HepG2 (cell line): ENCODE data around the gene KLF18. TPM values are rescaled to one million over a fixed set of nuclear protein-coding genes. Genes with fewer than 3 reads are reported as not detected.
A peak's percentile ranks its signal among the peaks of the same experiment; 100 is the strongest.

Experiments
- ATAC-seq: fragments of 200-7000 bp; cut with Tn5 transposase; 3 replicates; pipeline ENCODE4 v1.9.1; 2020; ENCODE audit warnings: mild to moderate bottlenecking, moderate library complexity
- BruUV-seq: library from RNA; stranded (reverse); fragments of 400-500 nt; replicated peaks from 2 replicates; lab custom pipeline; 2021; lab: Mats Ljungman, UMichigan
- CTCF ChIA-PET: fragments of 300-600 bp; formaldehyde crosslinking; extraction: SDS; loops from one replicate; lab custom pipeline; 2021; ENCODE audit warnings: low total read pairs, inconsistent platforms, low intra/inter-chr PET ratio; lab: Yijun Ruan, JAX
- POLR2A ChIA-PET: fragments of 350-600 bp; sonication (Branson Sonifier 250); formaldehyde crosslinking; loops from one replicate; lab custom pipeline; 2020; ENCODE audit warnings: antibody characterized with exemption, inconsistent platforms; lab: Yijun Ruan, JAX
- DNase-seq: peaks from one replicate; pipeline ENCODE4 v3.0.0-alpha.2; 2015; ENCODE audit warnings: low spot score
- FAIRE-seq: peaks from 3 replicates; lab custom pipeline; 2011; peaks lifted over from hg19 to GRCh38; lab: Jason Lieb, UNC
- H2AFZ ChIP-seq: one replicate; pipeline ENCODE4 v1.6.1; 2011; ENCODE audit warnings: low read length, inconsistent platforms
- H3K27ac ChIP-seq: fragments of 300-600 bp; 3 replicates; pipeline ENCODE4 v1.8.0; 2011; ENCODE audit warnings: mixed run types, mild to moderate bottlenecking, mixed read lengths, low read length, inconsistent platforms; ENCODE audit not compliant: insufficient read depth; ENCODE audit errors: extremely low read length
- H3K27me3 ChIP-seq, 2 experiments: fragments of 200-600 bp in 1 of 2; 2 replicates in 1 of 2; 3 replicates in 1 of 2; pipeline versions ENCODE4 v1.6.0 to v1.8.0; 2011; ENCODE audit warnings: low read length in 2 of 2, mild to moderate bottlenecking in 2 of 2, moderate library complexity in 2 of 2, inconsistent platforms in 1 of 2; ENCODE audit not compliant: insufficient read depth in 2 of 2, control insufficient read depth in 1 of 2
- H3K36me3 ChIP-seq, 2 experiments: fragments of 200-600 bp in 1 of 2; replicated peaks in 1 of 2; 2 replicates in 1 of 2; 3 replicates in 1 of 2; pipeline versions ENCODE4 v1.5.1 to v1.8.0; 2011; ENCODE audit warnings: low read length in 2 of 2, inconsistent platforms in 1 of 2; ENCODE audit not compliant: insufficient read depth in 2 of 2, control insufficient read depth in 1 of 2
- H3K4me1 ChIP-seq: 2 replicates; pipeline ENCODE4 v1.5.1; 2012; ENCODE audit warnings: low read length, inconsistent platforms; ENCODE audit not compliant: insufficient read depth
- H3K4me2 ChIP-seq: 2 replicates; pipeline ENCODE4 v1.6.0; 2011; ENCODE audit warnings: low read depth, low read length, inconsistent platforms
- H3K4me3 ChIP-seq, 3 experiments: fragments of 200-600 bp in 1 of 3; sonication (generic), shearing (Covaris generic) in 1 of 3; replicated peaks in 1 of 3; 2 replicates each; pipeline ENCODE4 v1.5.1; 2011 to 2016; ENCODE audit warnings: low read length in 3 of 3, inconsistent platforms in 2 of 3, low read depth in 2 of 3, mild to moderate bottlenecking in 2 of 3, control low read depth in 1 of 3, mixed read lengths in 1 of 3; ENCODE audit not compliant: insufficient read depth in 1 of 3
- H3K79me2 ChIP-seq: one replicate; pipeline ENCODE4 v1.6.1; 2011; ENCODE audit warnings: low read length, inconsistent platforms; ENCODE audit not compliant: insufficient read depth
- H3K9ac ChIP-seq: 2 replicates; pipeline ENCODE4 v1.6.0; 2011; ENCODE audit warnings: mild to moderate bottlenecking, low read depth, low read length, inconsistent platforms; ENCODE audit not compliant: insufficient read depth
- H3K9me3 ChIP-seq: 2 replicates; pipeline ENCODE4 v1.5.1; 2012; ENCODE audit warnings: mild to moderate bottlenecking, low read length
- H4K20me1 ChIP-seq: 2 replicates; pipeline ENCODE4 v1.6.0; 2011; ENCODE audit warnings: inconsistent platforms, mild to moderate bottlenecking, low read length, moderate library complexity; ENCODE audit not compliant: insufficient read depth
- ATF7 ChIP-seq, 2 experiments: fragments of 450-650 bp in 1 of 2; sonication (generic) in 1 of 2; formaldehyde crosslinking in 1 of 2; IDR thresholded peaks; 2 replicates each; pipeline versions ENCODE4 v1.4.0 to v1.6.1; 2016 to 2020; ENCODE audit warnings: antibody characterized with exemption in 1 of 2, mild to moderate bottlenecking in 1 of 2, missing genetic modification reagents in 1 of 2
- FOXK2 ChIP-seq: fragments of 450-650 bp; IDR thresholded peaks from 2 replicates; pipeline ENCODE4 v1.6.1; 2016
- NFATC3 ChIP-seq: sonication (generic); formaldehyde crosslinking; IDR thresholded peaks from 2 replicates; pipeline ENCODE4 v1.5.1; 2020; ENCODE audit warnings: mild to moderate bottlenecking, missing genetic modification reagents
- PLRG1 ChIP-seq: fragments of 450-650 bp; conservative IDR thresholded peaks from 2 replicates; pipeline ENCODE4 v1.6.1; 2016
- POLR2G ChIP-seq: fragments of 200-400 bp; formaldehyde crosslinking; IDR thresholded peaks from 2 replicates; pipeline ENCODE4 v1.6.1; 2018; ENCODE audit warnings: mild to moderate bottlenecking, low read depth, low read length, moderate library complexity
- PRPF4 ChIP-seq: fragments of 200-400 bp; formaldehyde crosslinking; IDR thresholded peaks from 2 replicates; pipeline ENCODE4 v1.6.1; 2016; ENCODE audit warnings: low read length, low read depth; ENCODE audit not compliant: poor library complexity, severe bottlenecking
- ZNF24 ChIP-seq: fragments of 450-650 bp; IDR thresholded peaks from 2 replicates; pipeline ENCODE4 v1.6.1; 2017; ENCODE audit warnings: antibody characterized with exemption, mild to moderate bottlenecking
- ZNF253 ChIP-seq: sonication (generic); formaldehyde crosslinking; IDR thresholded peaks from 2 replicates; pipeline ENCODE4 v1.8.0; 2022; ENCODE audit warnings: mild to moderate bottlenecking, missing genetic modification reagents, borderline replicate concordance
- ZNF678 ChIP-seq: sonication (generic); formaldehyde crosslinking; IDR thresholded peaks from 2 replicates; pipeline ENCODE4 v1.4.0; 2020; ENCODE audit warnings: mild to moderate bottlenecking, missing genetic modification reagents
- ZSCAN22 ChIP-seq: sonication (generic); formaldehyde crosslinking; IDR thresholded peaks from 2 replicates; pipeline ENCODE4 v1.4.0; 2020; ENCODE audit warnings: mild to moderate bottlenecking, missing genetic modification reagents
- WGBS: methylation state at CpG from one replicate; pipeline ENCODE4 v1.1.6; 2017; ENCODE audit warnings: low lambda C conversion rate; 5-methylcytosine and 5-hydroxymethylcytosine counted together
- in situ Hi-C: cut with HindIII; loops from 2 replicates; pipeline ENCODE4 v1.10.0; 2017; ENCODE audit warnings: low pct_unique_long_range_greater_than_20kb; ENCODE audit not compliant: extremely low pct_ligation_motif_present
- intact Hi-C: fragments of 100-400 bp; cut with micrococcal nuclease; formaldehyde crosslinking; loops from one replicate; pipeline ENCODE4 v1.10.0; 2022; ENCODE audit not compliant: unreplicated experiment
- polyA plus RNA-seq, 8 experiments: library from polyadenylated mRNA; depleted of rRNA in 3 of 8; stranded (reverse) in 7 of 8; unstranded in 1 of 8; fragments of >200 nt; fragmentation: Illumina TruSeq in 4 of 8; extraction: Trizol in 4 of 8; gene quantifications; 2 replicates each; pipeline versions ENCODE4 v1.2.1 to v1.2.3, GENCODE V29; 2011 to 2016; ENCODE audit warnings: low read depth in 4 of 8, missing spikeins in 1 of 8, mixed read lengths in 1 of 8; ENCODE audit not compliant: insufficient read depth in 1 of 8
- total RNA-seq, 5 experiments: library from RNA; depleted of rRNA; stranded (reverse); fragments of >200 nt; fragmentation: Illumina TruSeq; extraction: Trizol; gene quantifications; 2 replicates each; pipeline ENCODE4 v1.2.3, GENCODE V29; 2016; ENCODE audit warnings: low read depth in 1 of 5
- TF ChIP-seq, protein P1 (sequence below): sonication (generic); formaldehyde crosslinking; IDR thresholded peaks from 2 replicates; pipeline ENCODE4 v1.4.0; 2020; ENCODE audit warnings: missing genetic modification reagents, borderline replicate concordance
- TF ChIP-seq, protein P2 (sequence below): IDR thresholded peaks from 2 replicates; pipeline ENCODE4 v1.6.1; 2016; ENCODE audit warnings: missing compliant biosample characterization, missing genetic modification reagents, borderline replicate concordance

The KLF18 gene
- total and polyA plus RNA-seq, 2 of the 13 experiments (the other 11 are each of a cell fraction or from before 2014, with no cell fraction given) = not detected

GRCh38 chr1:44114098-44114497 is 27.3 kb downstream of the KLF18 start (continued):
- TF ChIP-seq, protein P1, sequence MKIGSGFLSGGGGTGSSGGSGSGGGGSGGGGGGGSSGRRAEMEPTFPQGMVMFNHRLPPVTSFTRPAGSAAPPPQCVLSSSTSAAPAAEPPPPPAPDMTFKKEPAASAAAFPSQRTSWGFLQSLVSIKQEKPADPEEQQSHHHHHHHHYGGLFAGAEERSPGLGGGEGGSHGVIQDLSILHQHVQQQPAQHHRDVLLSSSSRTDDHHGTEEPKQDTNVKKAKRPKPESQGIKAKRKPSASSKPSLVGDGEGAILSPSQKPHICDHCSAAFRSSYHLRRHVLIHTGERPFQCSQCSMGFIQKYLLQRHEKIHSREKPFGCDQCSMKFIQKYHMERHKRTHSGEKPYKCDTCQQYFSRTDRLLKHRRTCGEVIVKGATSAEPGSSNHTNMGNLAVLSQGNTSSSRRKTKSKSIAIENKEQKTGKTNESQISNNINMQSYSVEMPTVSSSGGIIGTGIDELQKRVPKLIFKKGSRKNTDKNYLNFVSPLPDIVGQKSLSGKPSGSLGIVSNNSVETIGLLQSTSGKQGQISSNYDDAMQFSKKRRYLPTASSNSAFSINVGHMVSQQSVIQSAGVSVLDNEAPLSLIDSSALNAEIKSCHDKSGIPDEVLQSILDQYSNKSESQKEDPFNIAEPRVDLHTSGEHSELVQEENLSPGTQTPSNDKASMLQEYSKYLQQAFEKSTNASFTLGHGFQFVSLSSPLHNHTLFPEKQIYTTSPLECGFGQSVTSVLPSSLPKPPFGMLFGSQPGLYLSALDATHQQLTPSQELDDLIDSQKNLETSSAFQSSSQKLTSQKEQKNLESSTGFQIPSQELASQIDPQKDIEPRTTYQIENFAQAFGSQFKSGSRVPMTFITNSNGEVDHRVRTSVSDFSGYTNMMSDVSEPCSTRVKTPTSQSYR (CRISPR knock-in tag) = no peak
- no peak for TF ChIP-seq ZNF24
- TF ChIP-seq POLR2G = no peak
- no peak for TF ChIP-seq ZNF253 (CRISPR knock-in tag)
- TF ChIP-seq PRPF4 = no peak
- TF ChIP-seq, protein P2, sequence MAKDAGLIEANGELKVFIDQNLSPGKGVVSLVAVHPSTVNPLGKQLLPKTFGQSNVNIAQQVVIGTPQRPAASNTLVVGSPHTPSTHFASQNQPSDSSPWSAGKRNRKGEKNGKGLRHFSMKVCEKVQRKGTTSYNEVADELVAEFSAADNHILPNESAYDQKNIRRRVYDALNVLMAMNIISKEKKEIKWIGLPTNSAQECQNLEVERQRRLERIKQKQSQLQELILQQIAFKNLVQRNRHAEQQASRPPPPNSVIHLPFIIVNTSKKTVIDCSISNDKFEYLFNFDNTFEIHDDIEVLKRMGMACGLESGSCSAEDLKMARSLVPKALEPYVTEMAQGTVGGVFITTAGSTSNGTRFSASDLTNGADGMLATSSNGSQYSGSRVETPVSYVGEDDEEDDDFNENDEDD (CRISPR knock-in tag) = no peak

- Histone ChIP-seq H3K27ac (no peak overlapping the region), H3K9me3 (no peaks in the 10 kb centered on the region), H3K4me1 (peaks cover 4% of the 10 kb centered on the region; the same call in 1 of the 2 replicates), H2AFZ (no peak overlapping the region), H3K4me2 (no peak overlapping the region), H3K27me3 (peaks cover 1 to 20% of the 10 kb centered on the region in 2 experiments; a peak in 3 of 5 replicates), H3K4me3 (no peak overlapping the region), H3K9ac (no peak overlapping the region), H4K20me1 (no peaks in the 10 kb centered on the region), H3K79me2 (no peaks in the 10 kb centered on the region), H3K36me3 (no peaks in the 10 kb centered on the region)
- FAIRE-seq = no peak
- DNase-seq = no peak
- ChIA-PET CTCF (no interaction called here), POLR2A (no interaction called here)
- ATAC-seq = no peak
- in situ Hi-C loops = no loop called here
- BruUV-seq = no TSS peak
- TF ChIP-seq ATF7 (IDR thresholded peaks at IDR 0.05) (peak; percentile 96), ATF7 (CRISPR knock-in tag; IDR thresholded peaks at IDR 0.05) (no peak), ZSCAN22 (CRISPR knock-in tag) (no peak), FOXK2 (no peak), NFATC3 (CRISPR knock-in tag) (no peak), PLRG1 (no peak), ZNF678 (no peak)
- WGBS = 0% methylated on average over 2 of the region's 2 CpGs
- intact Hi-C loops = no loop called here
These were observed 28.3 kb downstream of the KLF18 start for GRCh38 chr1:44113095-44113609.
